Activated T-helper 17 cell treated with anti-CD3 and anti-CD28 coated beads, Interleukin-2, amount 50 U/mL, for 72 hours (primary cell): ENCODE data around the gene CBX1. TPM values are rescaled to one million over a fixed set of nuclear protein-coding genes. Genes with fewer than 3 reads are reported as not detected.

Source experiments
- ATAC-seq: fragments of 150-1000 bp; cut with Tn5 transposase; replicated peaks from 2 replicates; pipeline ENCODE4 v1.10.0; 2021; ENCODE audit warnings: mild to moderate bottlenecking, moderate library complexity
- H3K27ac Mint-ChIP-seq: one replicate; pipeline ENCODE4 v1.8.0; 2022; ENCODE audit warnings: mixed read lengths
- H3K27me3 Mint-ChIP-seq: one replicate; pipeline ENCODE4 v1.8.0; 2022; ENCODE audit warnings: mixed read lengths
- H3K36me3 Mint-ChIP-seq: one replicate; pipeline ENCODE4 v1.8.0; 2022; ENCODE audit warnings: low read depth, mild to moderate bottlenecking, mixed read lengths
- H3K4me1 Mint-ChIP-seq: one replicate; pipeline ENCODE4 v1.8.0; 2022; ENCODE audit warnings: mixed read lengths
- H3K4me3 Mint-ChIP-seq: one replicate; pipeline ENCODE4 v1.8.0; 2022; ENCODE audit warnings: mild to moderate bottlenecking, mixed read lengths
- H3K9me3 Mint-ChIP-seq: one replicate; pipeline ENCODE4 v1.8.0; 2022; ENCODE audit warnings: mixed read lengths
- total RNA-seq, 2 donors: library from RNA; stranded (reverse); gene quantifications; one replicate each; pipeline ENCODE4 v1.2.3, GENCODE V29; 2022

CBX1 gene
- total RNA-seq, 2 donors from 2014 or later: 30.0 to 48.4 TPM

GRCh38 chr17:48129981-48130380 lies 28.7 kb upstream of the CBX1 start:
- no peak overlapping the region for H3K4me3 Mint-ChIP-seq

GRCh38 chr17:48128400-48128799 lies 27.1 kb upstream of the CBX1 start:
- Mint-ChIP-seq H3K27ac (no peak overlapping the region), H3K27me3 (no peaks in the 10 kb centered on the region), H3K36me3 (peaks cover 49% of the 10 kb centered on the region), H3K4me1 (peaks cover 5% of the 10 kb centered on the region), H3K4me3 (no peak overlapping the region), H3K9me3 (no peaks in the 10 kb centered on the region)
- no peak for ATAC-seq

More at GRCh38 chr17:48129981-48130380, 28.7 kb upstream of the CBX1 start:
- Mint-ChIP-seq H3K27me3 (no peaks in the 10 kb centered on the region), H3K36me3 (peaks cover 45% of the 10 kb centered on the region), H3K9me3 (no peaks in the 10 kb centered on the region), H3K27ac (peak overlapping the region; percentile 28), H3K4me1 (no peaks in the 10 kb centered on the region)
- ATAC-seq: no peak

- ATAC-seq: no peak
- H3K27me3 Mint-ChIP-seq: no peaks in the 10 kb centered on the region
- H3K4me1 Mint-ChIP-seq: peaks cover 5% of the 10 kb centered on the region
- H3K9me3 Mint-ChIP-seq: no peaks in the 10 kb centered on the region
- peak overlapping the region; percentile 35 for H3K27ac Mint-ChIP-seq
- peaks cover 49% of the 10 kb centered on the region for H3K36me3 Mint-ChIP-seq
- no peak overlapping the region for H3K4me3 Mint-ChIP-seq
Measured at GRCh38 chr17:48127371-48128051, 26.2 kb upstream of the CBX1 start.

- Mint-ChIP-seq H3K9me3 (no peaks in the 10 kb centered on the region), H3K36me3 (peaks cover 52% of the 10 kb centered on the region), H3K4me3 (no peak overlapping the region), H3K27me3 (no peaks in the 10 kb centered on the region), H3K27ac (no peak overlapping the region), H3K4me1 (peaks cover 5% of the 10 kb centered on the region)
- no peak for ATAC-seq
Measured at GRCh38 chr17:48126532-48126850, 25.2 kb upstream of the CBX1 start.

GRCh38 chr17:48125829-48126531 lies 24.7 kb upstream of the CBX1 start:
- Mint-ChIP-seq H3K4me3 (no peak overlapping the region), H3K27ac (peak overlapping the region; percentile 29), H3K36me3 (peaks cover 52% of the 10 kb centered on the region), H3K4me1 (peaks cover 5% of the 10 kb centered on the region), H3K9me3 (no peaks in the 10 kb centered on the region), H3K27me3 (no peaks in the 10 kb centered on the region)
- ATAC-seq: no peak

- Mint-ChIP-seq H3K27me3 (no peaks in the 10 kb centered on the region), H3K4me3 (no peak overlapping the region), H3K4me1 (peaks cover 5% of the 10 kb centered on the region), H3K9me3 (no peaks in the 10 kb centered on the region), H3K36me3 (peaks cover 62% of the 10 kb centered on the region), H3K27ac (peak overlapping the region; percentile 87)
- ATAC-seq: peak; percentile 82
Measured at GRCh38 chr17:48123776-48124388, 22.6 kb upstream of the CBX1 start.

- Mint-ChIP-seq H3K4me1 (peaks cover 5% of the 10 kb centered on the region), H3K4me3 (no peak overlapping the region), H3K9me3 (no peaks in the 10 kb centered on the region), H3K27me3 (no peaks in the 10 kb centered on the region), H3K27ac (peak overlapping the region; percentile 87), H3K36me3 (peaks cover 70% of the 10 kb centered on the region)
- ATAC-seq: no peak
Measured at GRCh38 chr17:48123111-48123510, 21.8 kb upstream of the CBX1 start.

GRCh38 chr17:48122665-48123045 lies 21.4 kb upstream of the CBX1 start:
- Mint-ChIP-seq H3K9me3 (no peaks in the 10 kb centered on the region), H3K4me3 (no peak overlapping the region), H3K27ac (no peak overlapping the region), H3K36me3 (peaks cover 74% of the 10 kb centered on the region), H3K4me1 (peaks cover 5% of the 10 kb centered on the region), H3K27me3 (no peaks in the 10 kb centered on the region)
- ATAC-seq: no peak

GRCh38 chr17:48121923-48122664 lies 20.8 kb upstream of the CBX1 start:
- peaks cover 80% of the 10 kb centered on the region for H3K36me3 Mint-ChIP-seq
- H3K27me3 Mint-ChIP-seq: no peaks in the 10 kb centered on the region
- H3K4me3 Mint-ChIP-seq: no peak overlapping the region
- peaks cover 5% of the 10 kb centered on the region for H3K4me1 Mint-ChIP-seq
- no peak for ATAC-seq
- H3K9me3 Mint-ChIP-seq: no peaks in the 10 kb centered on the region
- no peak overlapping the region for H3K27ac Mint-ChIP-seq

- H3K4me3 Mint-ChIP-seq: peak overlapping the region; percentile 97
- peak overlapping the region; percentile 78 for H3K27ac Mint-ChIP-seq
- peak; percentile 51 for ATAC-seq
- H3K36me3 Mint-ChIP-seq: peaks cover 70% of the 10 kb centered on the region
- H3K9me3 Mint-ChIP-seq: no peaks in the 10 kb centered on the region
- no peaks in the 10 kb centered on the region for H3K27me3 Mint-ChIP-seq
- H3K4me1 Mint-ChIP-seq: peaks cover 36% of the 10 kb centered on the region
Measured at GRCh38 chr17:48113201-48113676, 12.0 kb upstream of the CBX1 start.

- ATAC-seq: no peak
- Mint-ChIP-seq H3K9me3 (no peaks in the 10 kb centered on the region), H3K4me1 (peaks cover 36% of the 10 kb centered on the region), H3K27me3 (no peaks in the 10 kb centered on the region), H3K36me3 (peaks cover 63% of the 10 kb centered on the region), H3K4me3 (peak overlapping the region; percentile 97), H3K27ac (peak overlapping the region; percentile 78)
Measured at GRCh38 chr17:48111937-48112241, 10.6 kb upstream of the CBX1 start.

- H3K4me1 Mint-ChIP-seq: peaks cover 36% of the 10 kb centered on the region
- H3K4me3 Mint-ChIP-seq: peak overlapping the region; percentile 97
- no peak for ATAC-seq
- H3K9me3 Mint-ChIP-seq: no peaks in the 10 kb centered on the region
- peaks cover 51% of the 10 kb centered on the region for H3K36me3 Mint-ChIP-seq
- H3K27me3 Mint-ChIP-seq: no peaks in the 10 kb centered on the region
- H3K27ac Mint-ChIP-seq: peak overlapping the region; percentile 80
Measured at GRCh38 chr17:48110761-48111160, 9.5 kb upstream of the CBX1 start.

GRCh38 chr17:48107137-48108055 lies 6.1 kb upstream of the CBX1 start, which contains the start of gene SNX11:
Gene SNX11 (plus strand): TSS chr17:48107766. CDS start chr17:48112044, 4,278 bp downstream.
- Mint-ChIP-seq H3K36me3 (peaks cover 21% of the 10 kb centered on the region), H3K9me3 (no peaks in the 10 kb centered on the region), H3K27me3 (no peaks in the 10 kb centered on the region), H3K4me1 (peaks cover 28% of the 10 kb centered on the region), H3K27ac (peak within 1 kb of the TSS; percentile 97), H3K4me3 (peak within 1 kb of the TSS; percentile 97)
- peak; percentile 92 for ATAC-seq

GRCh38 chr17:48106802-48107136 lies 5.5 kb upstream of the CBX1 start:
- no peaks in the 10 kb centered on the region for H3K27me3 Mint-ChIP-seq
- no peaks in the 10 kb centered on the region for H3K9me3 Mint-ChIP-seq
- ATAC-seq: no peak
- H3K4me1 Mint-ChIP-seq: peaks cover 21% of the 10 kb centered on the region
- peak overlapping the region; percentile 97 for H3K4me3 Mint-ChIP-seq
- peak overlapping the region; percentile 97 for H3K27ac Mint-ChIP-seq
- H3K36me3 Mint-ChIP-seq: peaks cover 14% of the 10 kb centered on the region
